ENCODE results near the gene MT3. TPM values are rescaled to one million over a fixed set of nuclear protein-coding genes. Genes with fewer than 3 reads are reported as not detected.

The MT3 gene
- total and polyA plus RNA-seq, 2 of the 8 experiments (the other 6 are each of a cell fraction or from before 2014, with no cell fraction given) = 0.17 TPM; not detected in 1

- H2BK12ac ChIP-seq (ENCODE audit: low read depth, low read length) = no peak within 1 kb of the TSS
- no peaks in the 10 kb centered on the region for H3K79me2 ChIP-seq (ENCODE audit: control insufficient read depth in 1 of 2, insufficient read depth in 2 of 2, low read length in 2 of 2)
- TF ChIP-seq JUN (IDR thresholded peaks at IDR 0.05; ENCODE audit: low read depth, low read length) (no peak), SRF (IDR thresholded peaks at IDR 0.05; ENCODE audit: low read depth, low read length) (no peak), CBX5 (IDR thresholded peaks at IDR 0.05; ENCODE audit: low read depth, low read length) (no peak), EZH2 (IDR thresholded peaks at IDR 0.05; ENCODE audit: low read depth, low read length, severe bottlenecking) (peak; percentile 95), ASH2L (IDR thresholded peaks at IDR 0.05; ENCODE audit: low read length) (peak; percentile 40), SUZ12 (IDR thresholded peaks at IDR 0.05; ENCODE audit: low read length) (peak; percentile 94)
- no peak within 1 kb of the TSS for H3K27ac ChIP-seq (ENCODE audit: low read depth, low read length)
- no peak within 1 kb of the TSS for H3K56ac ChIP-seq (replicated peaks; ENCODE audit: insufficient read length, low read depth, low read length)
- H2AK5ac ChIP-seq (ENCODE audit: low read depth, low read length) = no peak within 1 kb of the TSS
- H3K27me3 ChIP-seq (replicated peaks in 1 of 4; ENCODE audit: control insufficient read depth in 3 of 4, extremely low read depth in 1 of 4, insufficient read depth in 3 of 4, low read length in 3 of 4) = peaks cover 87 to 98% (median 96%) of the 10 kb centered on the region in 4 experiments
- no peak within 1 kb of the TSS for H3K14ac ChIP-seq (ENCODE audit: insufficient read length)
- peak within 1 kb of the TSS; percentile 62 for H3K18ac ChIP-seq (ENCODE audit: extremely low read depth, low read length)
- no peak within 1 kb of the TSS; the same call in 1 of the 2 replicates for H2BK20ac ChIP-seq (ENCODE audit: low read length)
- no peaks in the 10 kb centered on the region for H3K9me3 ChIP-seq (ENCODE audit: insufficient read depth in 2 of 2, low read depth in 1 of 2, low read length in 1 of 2)
- no peak within 1 kb of the TSS for H3K23ac ChIP-seq (ENCODE audit: insufficient read length)
- DNase-seq (ENCODE audit: low read depth in 1 of 2, low spot score in 2 of 2) (peak in 1 of 2 experiments; percentile 75), FAIRE-seq (no peak)
- ChIA-PET POLR2A (ENCODE audit: partially characterized antibody) (interaction anchor here (0.6 to 2.2 kb wide), 4 partner anchors 10 to 41 kb away, joined by 3 to 8 read pairs (median 4); partner anchors contain the start of genes MT1G and MT1H), CTCF (ENCODE audit: partially characterized antibody) (interaction anchor here (1.0 to 3.1 kb wide), 4 partner anchors 14 to 70 kb away, joined by 3 to 12 read pairs (median 4); no protein-coding TSS in a partner anchor)
- peak within 1 kb of the TSS; percentile 22 to 56 (median 32); a peak in 6 of 8 replicates for H3K4me3 ChIP-seq (ENCODE audit: extremely low read depth in 1 of 4, insufficient read depth in 2 of 4, low read depth in 3 of 4, low read length in 4 of 4)
- peak within 1 kb of the TSS; percentile 68 to 72 for H3K4me2 ChIP-seq (ENCODE audit: insufficient read depth in 1 of 2, low read depth in 2 of 2, low read length in 2 of 2)
- H2AFZ ChIP-seq (ENCODE audit: low read length) = no peak within 1 kb of the TSS
- peaks cover 14 to 28% of the 10 kb centered on the region in 2 experiments for H4K20me1 ChIP-seq (replicated peaks in 1 of 2; ENCODE audit: control insufficient read depth in 1 of 2, insufficient read depth in 2 of 2, low read length in 2 of 2)
- no peak within 1 kb of the TSS for H4K5ac ChIP-seq (ENCODE audit: insufficient read length, low read depth, low read length)
- no peaks in the 10 kb centered on the region for H3K79me1 ChIP-seq (ENCODE audit: low read depth, low read length)
- no peak within 1 kb of the TSS for H3K4ac ChIP-seq (replicated peaks; ENCODE audit: insufficient read length, low read depth, low read length)
- H2BK15ac ChIP-seq (ENCODE audit: low read length) = no peak within 1 kb of the TSS; the same call in 1 of the 2 replicates
- no peak within 1 kb of the TSS for H2BK120ac ChIP-seq (replicated peaks; ENCODE audit: low read depth, low read length)
- no peak within 1 kb of the TSS for H3K9ac ChIP-seq (replicated peaks in 1 of 4; ENCODE audit: extremely low read depth in 1 of 4, low read depth in 3 of 4, low read length in 3 of 4)
- no peak within 1 kb of the TSS for H4K8ac ChIP-seq (ENCODE audit: extremely low read depth, insufficient read depth, low read length)
- WGBS, 2 experiments (ENCODE audit: extremely low coverage in 1 of 2, insufficient coverage in 1 of 2, insufficient read length in 1 of 2, insufficient replicate concordance in 2 of 2, low coverage in 1 of 2, low lambda C conversion rate in 2 of 2, missing lambda C conversion rate in 1 of 2) = 1% methylated on average over 39 of the region's 61 CpGs; no CpG with 5 or more reads in 1 of the 2 experiments
- peaks cover 0 to 12% (median 5%) of the 10 kb centered on the region in 4 experiments; a peak in 6 of 7 replicates for H3K4me1 ChIP-seq (replicated peaks in 1 of 4; ENCODE audit: control insufficient read depth in 3 of 4, insufficient read depth in 4 of 4, low read length in 3 of 4)
- no peak within 1 kb of the TSS for H4K91ac ChIP-seq (replicated peaks; ENCODE audit: insufficient read length, low read length)
- no peaks in the 10 kb centered on the region; a peak in 1 of 8 replicates for H3K36me3 ChIP-seq (ENCODE audit: control insufficient read depth in 2 of 4, insufficient read depth in 4 of 4, low read length in 3 of 4)
- H2BK5ac ChIP-seq (ENCODE audit: low read depth, low read length) = peak within 1 kb of the TSS; percentile 44; the same call in 1 of the 2 replicates
- peaks cover 4% of the 10 kb centered on the region; the same call in 1 of the 2 replicates for H3K23me2 ChIP-seq (ENCODE audit: low read depth, low read length)
These were observed 43.0 kb downstream of the MT3 start, which contains the start of gene MT1M for GRCh38 chr16:56632156-56632847. TSS of gene MT1M (plus strand) at chr16:56632659. CDS start at chr16:56632732, 73 bp downstream.

Measured in H1 (cell line).